Ovary (tissue), 9 donors: ENCODE data around the gene KCNN3. TPM values are rescaled to one million over a fixed set of nuclear protein-coding genes. Genes with fewer than 3 reads are reported as not detected.

Source experiments
- DNase-seq, 5 donors: peaks; one replicate each; pipeline ENCODE4 v3.0.0-alpha.2; 2019 to 2020
- H3K27ac ChIP-seq, 2 donors: fragments of 200-600 bp; one replicate each; pipeline versions ENCODE4 v1.5.1 to v1.8.0; 2019 to 2022
- H3K27me3 ChIP-seq: fragments of 200-600 bp; one replicate; pipeline ENCODE4 v1.8.0; 2022
- H3K36me3 ChIP-seq: fragments of 200-600 bp; sonication (generic); one replicate; pipeline ENCODE4 v1.5.1; 2019
- H3K4me1 ChIP-seq: one replicate; pipeline ENCODE4 v1.8.1; 2013; ENCODE audit warnings: mild to moderate bottlenecking, moderate library complexity; ENCODE audit not compliant: insufficient read depth
- H3K4me3 ChIP-seq: fragments of 200-600 bp; sonication (generic); one replicate; pipeline ENCODE4 v1.5.1; 2017
- H3K9me3 ChIP-seq, 2 donors: fragments of 200-600 bp in 1 of 2; sonication (generic) in 1 of 2; one replicate each; pipeline versions ENCODE4 v1.5.1 to v1.8.1; 2013 to 2019; ENCODE audit warnings: mild to moderate bottlenecking in 1 of 2, moderate library complexity in 1 of 2
- CTCF ChIP-seq, 3 donors: fragments of 450-650 bp in 2 of 3; fragments of 200-600 bp in 1 of 3; IDR thresholded peaks; one replicate each; pipeline versions ENCODE4 v1.5.1 to v1.8.0; 2016 to 2022; ENCODE audit warnings: antibody characterized with exemption in 3 of 3, mild to moderate bottlenecking in 1 of 3
- EP300 ChIP-seq: sonication (generic); formaldehyde crosslinking; IDR thresholded peaks from one replicate; pipeline ENCODE4 v1.6.1; 2017; ENCODE audit warnings: antibody characterized with exemption
- POLR2A ChIP-seq: fragments of 450-650 bp; IDR thresholded peaks from one replicate; pipeline ENCODE4 v1.6.1; 2017; ENCODE audit warnings: antibody characterized with exemption, mild to moderate bottlenecking, moderate library complexity
- WGBS, 3 donors: extraction: QIAGEN DNeasy Blood & Tissue Kit in 1 of 3; methylation state at CpG; one replicate each; pipeline versions ENCODE4 v1.1.5 to v1.1.7; 2013 to 2017; 5-methylcytosine and 5-hydroxymethylcytosine counted together
- intact Hi-C, 4 donors: fragments of 100-400 bp; cut with DNase I; formaldehyde crosslinking; loops; one replicate each; pipeline versions ENCODE4 v1.11.0 to v1.15.1; 2022 to 2023
- polyA plus RNA-seq, 2 donors: library from polyadenylated mRNA; stranded (reverse); fragments of 200-250 nt in 1 of 2; fragments of 350-450 nt in 1 of 2; fragmentation: Illumina TruSeq in 1 of 2; extraction: RNeasy Lipid Tissue Mini Kit (QIAGEN cat#74804) in 1 of 2; gene quantifications; one replicate each; pipeline ENCODE4 v1.2.3, GENCODE V29; 2013 to 2014
- total RNA-seq, 7 donors: library from RNA; depleted of rRNA in 2 of 7; stranded (reverse); fragments of >200 nt in 2 of 7; fragmentation: NEBNext Ultra II Directional in 3 of 7; extraction: Animal tissue kit (Norgen Biotek cat#: 25700) in 3 of 7; gene quantifications; one replicate each; pipeline versions ENCODE4 v1.1.0 to v1.2.4, GENCODE V29; 2016 to 2023
- donor health status: DM: no; HTN: no; CAD: no; lungs with moderate emphysema.
- donor health status: DM: no; HTN: no; CAD: no.
- donor health status: Bipolar disorder and iron deficiency.
- donor health status: DM: yes; HTN: yes; CAD: no.
- donor health status: DM: no; HTN: no; CAD: no.
- donor health status: DM: yes; HTN: yes; CAD: no.

KCNN3 gene
- total and polyA plus RNA-seq, 9 donors: 0.71 to 6.1 (median 1.7) TPM

- 90 to 97% (median 94%) methylated on average over 5 of the region's 5 CpGs for WGBS, 3 donors
- intact Hi-C loops: no loop called here
- no peak overlapping the region for H3K27ac ChIP-seq
- no peaks in the 10 kb centered on the region for H3K9me3 ChIP-seq
- no peaks in the 10 kb centered on the region for H3K36me3 ChIP-seq
- H3K27me3 ChIP-seq: no peaks in the 10 kb centered on the region
- no peak overlapping the region for H3K4me3 ChIP-seq
- H3K4me1 ChIP-seq: no peaks in the 10 kb centered on the region
- TF ChIP-seq CTCF (IDR thresholded peaks at IDR 0.05) (no peak), EP300 (no peak), POLR2A (no peak)
- no peak for DNase-seq
Observed at GRCh38 chr1:154777154-154777553, 92.9 kb downstream of the KCNN3 start.

- WGBS, 3 donors: 89 to 91% (median 89%) methylated on average over 17 of the region's 17 CpGs
- Histone ChIP-seq H3K27me3 (no peaks in the 10 kb centered on the region), H3K4me3 (no peak overlapping the region), H3K9me3 (no peaks in the 10 kb centered on the region), H3K4me1 (no peaks in the 10 kb centered on the region), H3K27ac (no peak overlapping the region), H3K36me3 (no peaks in the 10 kb centered on the region)
- no peak for TF ChIP-seq POLR2A
- DNase-seq: no peak
- intact Hi-C loops: no loop called here
Observed at GRCh38 chr1:154775621-154776605, 94.2 kb downstream of the KCNN3 start.

- H3K36me3 ChIP-seq: no peaks in the 10 kb centered on the region
- WGBS, 3 donors: 89 to 91% (median 89%) methylated on average over 7 of the region's 7 CpGs
- H3K4me1 ChIP-seq: no peaks in the 10 kb centered on the region
- no peaks in the 10 kb centered on the region for H3K27me3 ChIP-seq
- H3K27ac ChIP-seq: no peak overlapping the region
- DNase-seq: no peak
- TF ChIP-seq CTCF (IDR thresholded peaks at IDR 0.05): no peak
- TF ChIP-seq POLR2A: no peak
- no peak for TF ChIP-seq EP300
- intact Hi-C loops: no loop called here
- H3K9me3 ChIP-seq: no peaks in the 10 kb centered on the region
- no peak overlapping the region for H3K4me3 ChIP-seq
Observed at GRCh38 chr1:154774175-154774855, 95.8 kb downstream of the KCNN3 start.

GRCh38 chr1:154773551-154773950 is 96.5 kb downstream of the KCNN3 start:
- no peaks in the 10 kb centered on the region for H3K9me3 ChIP-seq
- DNase-seq: peak in 3 of 5 donors; percentile 40 to 48 (median 44)
- no peaks in the 10 kb centered on the region for H3K27me3 ChIP-seq
- H3K36me3 ChIP-seq: no peaks in the 10 kb centered on the region
- no peak overlapping the region for H3K27ac ChIP-seq
- TF ChIP-seq CTCF (IDR thresholded peaks at IDR 0.05): no peak
- no peak for TF ChIP-seq EP300
- H3K4me1 ChIP-seq: no peaks in the 10 kb centered on the region
- intact Hi-C loops: no loop called here
- H3K4me3 ChIP-seq: no peak overlapping the region
- 14 to 24% (median 19%) methylated on average over 2 of the region's 2 CpGs for WGBS, 3 donors
